K562 (cell line): ENCODE results near the gene SEBOX. TPM values are rescaled to one million over a fixed set of nuclear protein-coding genes. Genes with fewer than 3 reads are reported as not detected.
A peak's percentile ranks its signal among the peaks of the same experiment; 100 is the strongest.

Source experiments
- ATAC-seq: fragments of 200-7000 bp; cut with Tn5 transposase; 3 replicates; pipeline ENCODE4 v1.9.1; 2020; ENCODE audit warnings: moderate library complexity
- BruUV-seq: library from RNA; stranded (reverse); fragments of 400-500 nt; replicated peaks from 2 replicates; lab custom pipeline; 2021; lab: Mats Ljungman, UMichigan
- CTCF ChIA-PET: fragments of 300-600 bp; formaldehyde crosslinking; extraction: SDS; loops from one replicate; lab custom pipeline; 2021; ENCODE audit warnings: low intra/inter-chr PET ratio; lab: Yijun Ruan, JAX
- POLR2A ChIA-PET: fragments of 300-600, 350-650 bp; sonication (Branson Sonifier 250); formaldehyde crosslinking; extraction: SDS; loops from one replicate; lab custom pipeline; 2021; ENCODE audit warnings: antibody characterized with exemption, inconsistent platforms; lab: Yijun Ruan, JAX
- DNase-seq, 4 experiments: peaks; one replicate each; pipeline versions ENCODE4 v3.0.0 to v3.0.0-alpha.2; 2011 to 2018; ENCODE audit warnings: low spot score in 3 of 4, mixed read lengths in 3 of 4; ENCODE audit errors: extremely low read depth in 1 of 4
- FAIRE-seq: peaks from 2 replicates; lab custom pipeline; 2011; peaks lifted over from hg19 to GRCh38; lab: Jason Lieb, UNC
- H2AFZ ChIP-seq: 2 replicates; pipeline ENCODE4 v1.6.0; 2011; ENCODE audit warnings: low read depth, low read length, control low read depth, inconsistent platforms
- H3K27ac ChIP-seq: fragments of 200-600 bp; 3 replicates; pipeline ENCODE4 v1.8.0; 2011; ENCODE audit warnings: low read depth, mild to moderate bottlenecking, control low read depth, inconsistent platforms, low read length, moderate library complexity, mixed read lengths; ENCODE audit errors: extremely low read depth
- H3K27me3 ChIP-seq, 2 experiments: fragments of 300-600 bp in 1 of 2; 2 replicates in 1 of 2; 3 replicates in 1 of 2; pipeline versions ENCODE4 v1.6.0 to v1.8.0; 2011; ENCODE audit warnings: inconsistent platforms in 2 of 2, low read length in 2 of 2, mild to moderate bottlenecking in 1 of 2, mixed read lengths in 1 of 2, moderate library complexity in 1 of 2; ENCODE audit not compliant: control insufficient read depth in 2 of 2, insufficient read depth in 2 of 2
- H3K36me3 ChIP-seq: fragments of 300-600 bp; 3 replicates; pipeline ENCODE4 v1.8.0; 2011; ENCODE audit warnings: mild to moderate bottlenecking, low read length, inconsistent platforms; ENCODE audit not compliant: control insufficient read depth, insufficient read depth
- H3K4me1 ChIP-seq, 2 experiments: fragments of 200-600 bp in 1 of 2; replicated peaks in 1 of 2; 2 replicates in 1 of 2; 3 replicates in 1 of 2; pipeline versions ENCODE4 v1.5.1 to v1.8.0; 2011; ENCODE audit warnings: inconsistent platforms in 2 of 2, low read length in 2 of 2, mild to moderate bottlenecking in 1 of 2, mixed read lengths in 1 of 2, moderate library complexity in 1 of 2; ENCODE audit not compliant: control insufficient read depth in 2 of 2, insufficient read depth in 2 of 2
- H3K4me2 ChIP-seq: 2 replicates; pipeline ENCODE4 v1.6.1; 2011; ENCODE audit warnings: low read length, control low read depth, inconsistent platforms, mixed read lengths; ENCODE audit not compliant: insufficient read depth
- H3K4me3 ChIP-seq: fragments of 200-600 bp; sonication (generic), shearing (Covaris generic); 2 replicates; pipeline ENCODE4 v1.5.1; 2016; ENCODE audit warnings: control low read depth, inconsistent platforms
- H3K79me2 ChIP-seq: fragments of 200-600 bp; 3 replicates; pipeline ENCODE4 v1.8.0; 2011; ENCODE audit warnings: low read length, inconsistent platforms; ENCODE audit not compliant: control insufficient read depth, insufficient read depth
- H3K9ac ChIP-seq, 2 experiments: 2 replicates each; pipeline versions ENCODE4 v1.6.0 to v1.6.1; 2011; ENCODE audit warnings: low read depth in 2 of 2, low read length in 2 of 2, control low read depth in 1 of 2, inconsistent platforms in 1 of 2, mild to moderate bottlenecking in 1 of 2, mixed read lengths in 1 of 2; ENCODE audit not compliant: insufficient read depth in 1 of 2
- H3K9me1 ChIP-seq: one replicate; pipeline ENCODE4 v1.6.0; 2011; ENCODE audit warnings: inconsistent platforms, mild to moderate bottlenecking, low read length, moderate library complexity; ENCODE audit not compliant: control insufficient read depth, insufficient read depth
- H3K9me3 ChIP-seq: replicated peaks from 2 replicates; pipeline ENCODE4 v1.5.1; 2011; ENCODE audit warnings: low read depth, low read length, inconsistent platforms; ENCODE audit not compliant: control insufficient read depth, insufficient read depth
- H4K20me1 ChIP-seq: replicated peaks from 2 replicates; pipeline ENCODE4 v1.6.1; 2011; ENCODE audit warnings: low read length, inconsistent platforms, mixed read lengths; ENCODE audit not compliant: control insufficient read depth, insufficient read depth
- HDAC2 ChIP-seq: fragments of 450-650 bp; IDR thresholded peaks from 2 replicates; pipeline ENCODE4 v1.6.1; 2016; ENCODE audit warnings: mild to moderate bottlenecking
- LCOR ChIP-seq: sonication (generic); formaldehyde crosslinking; IDR thresholded peaks from 2 replicates; pipeline ENCODE4 v1.8.0; 2022; ENCODE audit warnings: mild to moderate bottlenecking, missing genetic modification reagents
- POLR2G ChIP-seq: fragments of 200-400 bp; formaldehyde crosslinking; IDR thresholded peaks from 2 replicates; pipeline ENCODE4 v1.6.1; 2017; ENCODE audit warnings: low read depth, mild to moderate bottlenecking, antibody characterized with exemption, low read length, moderate library complexity
- WGBS: fragments of 100-300 bp; shearing (Covaris generic); methylation state at CpG from one replicate; pipeline ENCODE4 v1.1.6; 2016; ENCODE audit warnings: low coverage, mixed read lengths; ENCODE audit not compliant: insufficient coverage; ENCODE audit errors: missing lambda C conversion rate; 5-methylcytosine and 5-hydroxymethylcytosine counted together
- in situ Hi-C: fragments of 300-500 bp; cut with MboI; formaldehyde crosslinking; loops from 4 replicates; pipeline ENCODE4 v1.15.0; 2018; ENCODE audit warnings: inconsistent platforms, mixed read lengths
- intact Hi-C: fragments of 100-400 bp; cut with micrococcal nuclease; formaldehyde crosslinking; loops from 2 replicates; pipeline ENCODE4 v1.14.2; 2022
- polyA plus RNA-seq, 8 experiments: library from polyadenylated mRNA; depleted of rRNA in 4 of 8; stranded (reverse) in 5 of 8; unstranded in 3 of 8; fragments of >200 nt; fragmentation: Nextera tagmentation in 2 of 8; fragmentation: Illumina TruSeq in 1 of 8; extraction: Ambion mirVana in 2 of 8; extraction: Trizol in 1 of 8; gene quantifications; 2 replicates each; pipeline versions ENCODE4 v1.2.1 to v1.2.3, GENCODE V29; 2011 to 2014; ENCODE audit warnings: inconsistent platforms in 1 of 8, missing spikeins in 1 of 8
- total RNA-seq, 7 experiments: library from RNA; depleted of rRNA in 6 of 7; stranded (reverse); fragments of >200 nt in 6 of 7; fragmentation: Illumina TruSeq in 2 of 7; extraction: Trizol in 2 of 7; gene quantifications; 2 replicates each; pipeline versions ENCODE4 v1.2.1 to v1.2.3, GENCODE V29; 2011 to 2021; ENCODE audit warnings: low replicate concordance in 1 of 7

The SEBOX gene
- total and polyA plus RNA-seq, 9 of the 15 experiments (the other 6 are each of a cell fraction or from before 2014, with no cell fraction given): not detected

- DNase-seq: no peak
These were observed 31.7 kb upstream of the SEBOX start for GRCh38 chr17:28396635-28397239.

GRCh38 chr17:28395968-28396367, 31.0 kb upstream of the SEBOX start:
- DNase-seq (no peak), ATAC-seq (no peak), FAIRE-seq (no peak)
- H3K9ac ChIP-seq: no peak overlapping the region
- 0 out of 2 replicates have a peak, but pooled peaks cover 8% of the 10 kb centered on the region for H4K20me1 ChIP-seq
- intact Hi-C loops (no loop called here), in situ Hi-C loops (no loop called here)
- H3K27me3 ChIP-seq: no peaks in the 10 kb centered on the region
- no TSS peak for BruUV-seq
- ChIA-PET CTCF (no interaction called here), POLR2A (interaction anchor here (0.8 to 1.5 kb wide), 3 partner anchors 9 to 27 kb away, joined by 3 to 7 read pairs (median 5); partner anchors contain the start of gene SLC46A1)
- H2AFZ ChIP-seq: no peak overlapping the region
- no peaks in the 10 kb centered on the region for H3K36me3 ChIP-seq
- TF ChIP-seq LCOR (CRISPR knock-in tag): no peak
- 44% methylated on average over 6 of the region's 6 CpGs for WGBS
- no peaks in the 10 kb centered on the region for H3K79me2 ChIP-seq
- H3K27ac ChIP-seq: no peak overlapping the region
- H3K4me2 ChIP-seq: no peak overlapping the region
- no peaks in the 10 kb centered on the region for H3K9me3 ChIP-seq
- H3K4me1 ChIP-seq: peaks cover 3 to 8% of the 10 kb centered on the region in 2 experiments; a peak in 4 of 5 replicates
- no peaks in the 10 kb centered on the region for H3K9me1 ChIP-seq
- H3K4me3 ChIP-seq: no peak overlapping the region

More at GRCh38 chr17:28396635-28397239, 31.7 kb upstream of the SEBOX start:
- POLR2A ChIA-PET: interaction anchor here (0.9 to 1.5 kb wide), 3 partner anchors 9 to 28 kb away, joined by 3 to 7 read pairs (median 5); partner anchors contain the start of gene SLC46A1
- ATAC-seq: peak; percentile 43; the same call in 1 of the 3 replicates
- Histone ChIP-seq H3K79me2 (no peaks in the 10 kb centered on the region), H3K36me3 (0 out of 3 replicates have a peak, but pooled peaks cover 1% of the 10 kb centered on the region), H3K4me3 (no peak overlapping the region)
- BruUV-seq: no TSS peak
- 52% methylated on average over 6 of the region's 6 CpGs for WGBS
- no peak for TF ChIP-seq HDAC2
- 0 out of 2 replicates have a peak, but pooled peaks have one; percentile 22 for TF ChIP-seq POLR2G
- TF ChIP-seq, all 486 proteins: peak for 1
- FAIRE-seq: no peak
- Histone ChIP-seq H3K9ac (0 out of 4 replicates have a peak overlapping the region, but pooled peaks of 1 of the 2 experiments have one; percentile 32), H3K27me3 (no peaks in the 10 kb centered on the region), H4K20me1 (0 out of 2 replicates have a peak, but pooled peaks cover 8% of the 10 kb centered on the region), H3K4me2 (no peak overlapping the region), H2AFZ (no peak overlapping the region), H3K9me3 (no peaks in the 10 kb centered on the region), H3K4me1 (peaks cover 0 to 3% of the 10 kb centered on the region in 2 experiments; a peak in 4 of 5 replicates), H3K27ac (no peak overlapping the region), H3K9me1 (no peaks in the 10 kb centered on the region)
- intact Hi-C loops: no loop called here
- CTCF ChIA-PET: no interaction called here
- in situ Hi-C loops: no loop called here
